Skin epidermis (tissue), 12 donors: Measurements from ENCODE around the gene ZBTB18.
"Not testable (repeated sequence)": the region's sequence is repeated elsewhere in the genome, so short reads cannot be mapped to it uniquely, and the experiment has no call there.

ENCODE experiments used
- H3K27ac ChIP-seq, 21 experiments: fragments of 200-600 bp; sonication (generic) in 11 of 21; one replicate each; pipeline ENCODE4 v1.5.0; 2020; ENCODE audit warnings: mild to moderate bottlenecking in 3 of 21, inconsistent platforms in 2 of 21, moderate library complexity in 2 of 21
- H3K4me3 ChIP-seq, 7 experiments: fragments of 200-600 bp; sonication (generic) in 2 of 7; one replicate each; pipeline ENCODE4 v1.5.0; 2020; ENCODE audit warnings: inconsistent platforms in 2 of 7, mild to moderate bottlenecking in 2 of 7, moderate library complexity in 1 of 7

Gene ZBTB18

GRCh38 chr1:244050835-244051444, at the start of gene ZBTB18:
ZBTB18 (plus strand) TSS chr1:244051283; CDS start chr1:244051432, 149 bp downstream.
- Histone ChIP-seq H3K27ac (peak within 1 kb of the TSS in 19 of 21 experiments; percentile 11 to 95 (median 69)), H3K4me3 (peak within 1 kb of the TSS; percentile 46 to 89 (median 75))

DNA sequence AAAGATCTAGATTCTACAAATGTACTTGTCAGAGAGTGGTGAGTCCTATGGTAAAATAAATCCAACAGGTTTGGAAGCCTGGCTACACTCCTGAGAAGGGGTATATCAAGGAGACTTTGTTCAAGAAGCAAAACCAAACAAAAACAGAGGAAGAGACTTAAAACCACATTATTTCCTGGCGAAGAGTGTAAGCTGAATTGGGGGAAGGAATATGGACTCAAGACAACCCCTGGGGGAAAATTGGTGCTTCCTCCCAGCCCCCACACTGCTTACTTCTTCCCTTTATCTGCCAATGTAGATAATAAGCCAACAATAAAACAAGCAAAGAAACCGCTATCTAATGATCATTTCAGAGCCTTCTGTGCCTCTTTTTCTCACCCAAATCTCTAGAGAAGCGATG, 48.4 kb upstream of the ZBTB18 start:
- no peak overlapping the region for H3K27ac ChIP-seq
- H3K4me3 ChIP-seq = no peak overlapping the region

- H3K4me3 ChIP-seq = no peak overlapping the region
- no peak overlapping the region for H3K27ac ChIP-seq
These were observed 45.6 kb upstream of the ZBTB18 start for GRCh38 chr1:244005455-244005854.

DNA sequence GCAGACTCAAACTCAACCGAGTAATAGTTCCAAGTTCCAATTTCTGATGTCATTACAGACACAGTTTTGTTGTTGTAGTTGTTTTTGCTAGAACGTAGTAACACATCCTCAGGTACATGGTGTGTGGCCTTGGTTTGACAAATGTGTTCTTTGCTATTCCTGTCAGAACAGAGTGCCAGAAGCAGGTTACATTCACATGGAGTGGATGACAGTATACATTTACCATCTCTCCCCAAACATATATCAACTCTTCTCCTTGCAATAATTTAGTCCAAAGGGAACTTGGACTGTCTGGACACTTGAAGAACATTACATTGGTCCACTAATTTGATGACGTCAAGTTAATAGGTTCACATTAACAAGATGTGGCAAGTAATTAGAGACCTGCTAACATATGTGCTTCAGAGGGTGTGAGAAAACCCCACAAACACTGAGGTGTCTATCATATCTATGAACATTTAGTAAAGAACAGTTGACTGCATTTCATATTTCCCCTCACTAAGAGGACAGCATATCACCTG, 44.6 kb upstream of the ZBTB18 start:
- no peak overlapping the region for H3K4me3 ChIP-seq
- no peak overlapping the region for H3K27ac ChIP-seq

DNA sequence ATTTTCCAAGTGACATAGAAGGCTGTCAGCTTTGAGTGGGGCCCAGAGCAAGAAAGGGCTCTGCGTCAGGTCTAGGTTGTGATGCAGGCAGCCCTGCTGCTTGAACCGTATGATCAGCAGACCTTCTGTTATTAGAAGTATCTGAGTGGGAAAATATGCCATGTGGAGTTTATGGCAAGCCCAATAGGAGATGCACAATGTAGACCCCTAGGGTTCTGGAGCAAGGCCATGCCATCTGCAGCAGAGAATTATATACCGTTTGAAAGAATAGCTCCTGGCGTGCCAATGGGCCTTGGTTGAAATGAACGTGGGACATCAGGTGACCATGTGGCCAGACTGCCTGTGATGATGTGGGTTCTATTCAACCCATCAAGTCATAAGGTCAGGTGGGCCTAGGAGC, 44.1 kb upstream of the ZBTB18 start:
- H3K27ac ChIP-seq = no peak overlapping the region
- no peak overlapping the region for H3K4me3 ChIP-seq

- Histone ChIP-seq H3K27ac (no peak overlapping the region), H3K4me3 (no peak overlapping the region)
These were observed 40.9 kb upstream of the ZBTB18 start for GRCh38 chr1:244010191-244010590.

GRCh38 chr1:244010703-244011123, 40.4 kb upstream of the ZBTB18 start:
- H3K27ac ChIP-seq = no peak overlapping the region
- H3K4me3 ChIP-seq = no peak overlapping the region

- no peak overlapping the region for H3K27ac ChIP-seq
- H3K4me3 ChIP-seq = no peak overlapping the region
These were observed 39.8 kb upstream of the ZBTB18 start for GRCh38 chr1:244011271-244011670.

DNA sequence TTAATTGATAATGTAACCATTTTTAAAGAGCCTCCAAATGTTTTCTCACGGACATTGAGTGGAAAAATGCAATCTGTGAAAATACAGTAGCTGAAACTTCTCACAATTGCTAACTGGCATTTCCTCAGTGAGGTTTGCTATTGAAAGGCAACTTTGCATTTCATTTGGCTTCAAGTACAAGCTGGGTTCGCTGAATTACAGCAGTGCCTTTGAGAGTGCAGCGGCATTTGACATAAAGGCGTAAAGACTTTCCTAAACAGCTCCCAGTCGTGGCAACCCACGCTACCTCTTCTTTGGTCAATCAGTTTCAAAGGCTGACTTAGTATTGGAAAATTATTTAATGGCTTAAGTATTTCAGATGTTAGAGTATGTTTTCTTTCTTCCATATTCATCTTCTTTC, 39.3 kb upstream of the ZBTB18 start:
- Histone ChIP-seq H3K27ac (no peak overlapping the region), H3K4me3 (no peak overlapping the region)

- Histone ChIP-seq H3K4me3 (no peak overlapping the region), H3K27ac (no peak overlapping the region)
These were observed 38.9 kb upstream of the ZBTB18 start for GRCh38 chr1:244012202-244012601.

DNA sequence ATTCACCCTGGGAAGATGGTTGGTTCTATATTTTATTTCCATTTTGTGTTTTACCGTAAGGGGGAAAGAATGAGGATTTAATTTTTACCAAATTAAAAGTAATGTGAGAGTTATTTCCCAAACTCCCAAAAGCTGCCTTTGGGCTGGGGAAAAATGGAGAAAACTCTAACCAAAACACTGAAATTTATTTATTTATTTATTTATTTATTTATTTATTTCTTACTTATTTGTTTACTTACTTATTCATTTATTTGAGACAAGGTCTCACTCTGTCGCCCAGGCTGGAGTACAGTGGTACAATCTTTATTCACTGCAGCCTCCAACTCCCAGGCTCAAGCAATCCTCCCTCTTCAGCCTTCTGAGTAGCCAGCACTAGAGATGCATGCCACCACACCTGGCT, 38.0 kb upstream of the ZBTB18 start:
- Histone ChIP-seq H3K27ac (no peak overlapping the region), H3K4me3 (no peak overlapping the region)

DNA sequence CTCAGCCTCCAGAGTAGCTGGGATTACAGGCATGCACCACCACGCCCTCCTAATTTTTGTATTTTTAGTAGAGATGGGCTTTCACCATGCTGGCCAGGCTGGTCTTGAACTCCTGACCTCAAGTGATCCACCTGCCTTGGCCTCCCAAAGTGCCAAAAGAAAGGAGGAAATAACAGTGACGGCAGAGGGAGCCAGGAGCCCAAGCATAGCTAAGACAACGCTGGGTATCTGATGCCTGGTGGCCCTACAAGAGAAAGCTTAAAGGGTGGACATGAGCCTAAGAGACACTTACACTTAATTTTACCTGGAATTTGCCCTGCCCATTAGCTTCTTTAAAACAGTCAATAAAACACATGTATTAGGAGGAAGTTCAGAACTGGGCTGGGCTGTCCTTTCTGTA, 36.2 kb upstream of the ZBTB18 start:
- not testable (repeated sequence) for H3K27ac ChIP-seq, H3K4me3 ChIP-seq

DNA sequence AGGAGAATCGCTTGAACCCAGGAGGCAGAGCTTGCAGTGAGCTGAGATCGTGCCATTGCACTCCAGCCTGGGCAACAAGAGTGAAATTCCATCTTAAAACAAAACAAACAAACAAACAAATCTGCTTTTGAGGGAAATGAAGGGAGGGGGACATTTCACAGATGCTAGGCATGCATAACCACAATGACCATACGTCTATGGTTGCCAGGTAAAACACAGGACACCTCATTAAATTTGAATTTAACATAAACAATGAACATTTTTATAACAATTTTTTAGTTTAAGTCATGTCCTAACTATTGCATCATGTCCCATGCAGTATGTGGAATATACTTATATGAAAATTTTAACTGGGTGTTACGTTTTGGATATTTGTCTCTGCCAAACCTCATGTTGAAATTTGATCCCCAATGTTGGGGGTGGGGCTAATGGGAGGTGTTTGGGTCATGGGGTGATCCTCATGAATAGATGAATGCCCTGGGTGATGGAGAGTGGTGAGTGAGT, 31.0 kb upstream of the ZBTB18 start:
- no peak overlapping the region for H3K4me3 ChIP-seq
- no peak overlapping the region for H3K27ac ChIP-seq

GRCh38 chr1:244021427-244021826, 29.7 kb upstream of the ZBTB18 start:
- Histone ChIP-seq H3K4me3 (no peak overlapping the region), H3K27ac (no peak overlapping the region)

GRCh38 chr1:244022311-244022710, 28.8 kb upstream of the ZBTB18 start:
- no peak overlapping the region for H3K27ac ChIP-seq
- no peak overlapping the region for H3K4me3 ChIP-seq

DNA sequence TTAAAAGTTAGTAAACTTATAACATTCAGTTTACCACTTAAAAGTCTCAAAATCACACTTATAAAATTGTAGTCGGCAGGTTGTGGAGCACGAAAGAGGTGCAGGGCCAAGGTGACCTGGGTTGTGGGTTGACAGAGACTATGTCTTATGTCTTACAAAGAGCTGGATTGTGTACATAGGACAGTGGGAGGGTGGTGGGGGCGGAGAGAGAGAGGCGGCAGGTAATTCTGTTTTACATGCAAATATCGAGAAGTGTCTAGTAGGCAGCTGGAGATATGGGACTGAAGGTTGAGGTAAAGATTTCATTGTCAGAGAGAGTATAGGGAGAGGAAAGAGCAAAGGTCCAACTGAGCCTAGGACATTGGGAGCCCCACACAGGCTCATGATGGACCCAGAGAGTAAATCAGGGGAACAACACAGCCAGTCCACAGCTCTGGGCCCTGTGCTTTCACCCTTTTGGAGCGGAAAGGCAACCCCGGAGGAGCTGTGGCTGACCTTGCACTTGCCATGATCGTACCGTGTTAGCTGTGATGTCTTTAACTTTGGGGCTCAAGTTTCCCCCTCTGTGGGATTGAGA, 28.1 kb upstream of the ZBTB18 start:
- no peak overlapping the region for H3K4me3 ChIP-seq
- no peak overlapping the region for H3K27ac ChIP-seq

DNA sequence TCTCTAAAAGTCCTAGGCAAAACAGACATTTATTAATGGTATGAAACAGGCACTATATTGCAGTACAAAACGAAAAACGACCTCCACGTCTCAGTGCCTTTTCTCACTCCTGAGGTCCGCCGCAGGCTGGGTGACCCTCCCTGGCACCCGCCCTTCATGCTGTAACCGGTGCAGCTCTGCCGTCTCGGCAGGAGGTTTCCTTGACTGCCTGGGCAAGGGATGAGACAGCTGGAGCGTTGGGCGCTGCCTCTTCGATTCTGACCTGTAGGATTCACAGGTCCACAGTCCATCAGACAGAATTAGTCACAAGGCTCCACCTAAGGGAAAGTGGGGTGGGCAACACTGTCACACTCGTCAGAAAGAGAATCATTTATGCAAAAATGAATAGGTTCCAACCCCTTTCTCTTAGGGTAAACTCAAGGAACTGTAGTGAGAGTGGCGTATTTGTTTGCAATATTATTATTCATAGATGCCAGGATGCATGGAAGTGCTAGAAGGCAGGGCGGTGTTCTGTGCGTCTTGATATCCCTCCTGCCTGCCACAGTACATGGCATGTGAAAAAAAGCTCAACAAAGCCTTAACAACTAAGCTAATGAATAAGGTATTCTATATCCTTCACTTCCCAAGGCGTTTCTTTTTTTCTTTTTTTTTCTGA, 23.5 kb upstream of the ZBTB18 start:
- H3K4me3 ChIP-seq = no peak overlapping the region

DNA sequence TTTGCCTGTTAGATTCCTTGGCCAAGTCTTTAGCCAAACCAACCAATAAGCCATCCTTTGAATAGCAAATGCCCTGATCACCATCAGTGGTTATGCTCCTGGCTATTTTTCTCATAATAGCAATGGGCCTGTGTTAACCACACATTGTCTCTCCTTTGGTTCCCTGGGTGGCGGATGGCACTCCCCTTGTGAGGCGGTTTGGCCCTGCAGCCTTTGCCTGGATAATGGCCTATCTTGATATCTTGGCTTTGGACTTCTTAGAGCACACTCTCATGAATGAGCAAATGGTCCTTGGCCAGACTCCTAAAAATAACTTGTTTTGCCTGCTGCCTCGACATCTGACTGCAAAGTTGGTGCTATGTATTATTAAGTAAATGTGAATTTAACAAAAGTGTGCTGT, 22.4 kb upstream of the ZBTB18 start:
- Histone ChIP-seq H3K4me3 (no peak overlapping the region), H3K27ac (no peak overlapping the region)

More for the DNA sequence above, 23.5 kb upstream of the ZBTB18 start:
- H3K27ac ChIP-seq = no peak overlapping the region

- Histone ChIP-seq H3K27ac (no peak overlapping the region), H3K4me3 (no peak overlapping the region)
These were observed 22.0 kb upstream of the ZBTB18 start for GRCh38 chr1:244029124-244029523.

DNA sequence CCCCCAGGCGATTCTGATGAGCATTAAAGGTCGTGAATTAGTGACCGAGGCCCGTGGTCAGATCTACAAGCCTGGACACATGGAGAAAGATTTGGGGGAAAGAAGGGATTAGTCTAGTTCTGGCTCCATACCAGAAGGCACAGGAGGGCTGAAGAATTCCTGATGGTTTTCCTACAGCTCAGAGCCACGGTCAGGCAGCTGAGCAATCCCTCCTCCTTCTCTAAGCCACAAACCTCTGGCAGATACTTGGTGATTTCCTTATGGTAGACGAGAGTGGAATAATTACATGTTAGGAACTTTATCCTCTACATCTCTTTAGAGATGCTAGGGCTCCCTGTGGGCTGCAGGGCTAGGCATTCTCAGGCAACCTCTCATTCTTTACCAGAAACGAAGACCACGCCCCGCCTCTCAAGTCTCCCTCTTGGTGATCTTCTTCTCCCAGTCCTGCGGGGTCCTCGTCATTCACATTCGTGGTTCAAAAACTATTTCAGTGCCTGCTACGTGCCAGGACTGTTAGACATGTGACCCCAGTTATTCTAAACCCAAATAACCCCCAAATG, 20.5 kb upstream of the ZBTB18 start:
- Histone ChIP-seq H3K4me3 (no peak overlapping the region), H3K27ac (no peak overlapping the region)

- Histone ChIP-seq H3K4me3 (no peak overlapping the region), H3K27ac (no peak overlapping the region)
These were observed 15.7 kb upstream of the ZBTB18 start for GRCh38 chr1:244035358-244035757.
